GM12878 (cell line): Measurements from ENCODE around the gene ALPK1. TPM values are rescaled to one million over a fixed set of nuclear protein-coding genes. Genes with fewer than 3 reads are reported as not detected.

Source experiments
- ATAC-seq: fragments of 200-7000 bp; cut with Tn5 transposase; 3 replicates; pipeline ENCODE4 v1.9.1; 2020; ENCODE audit warnings: mild to moderate bottlenecking, moderate library complexity
- BruUV-seq: library from RNA; stranded (reverse); fragments of 400-500 nt; replicated peaks from 2 replicates; lab custom pipeline; 2021; lab: Mats Ljungman, UMichigan
- CTCF ChIA-PET: fragments of 300-600 bp; sonication (Branson Sonifier 250); formaldehyde crosslinking; extraction: SDS; loops from one replicate; lab custom pipeline; 2021; ENCODE audit warnings: inconsistent platforms; lab: Yijun Ruan, JAX
- POLR2A ChIA-PET: fragments of 350-600 bp; formaldehyde crosslinking; extraction: SDS; loops from one replicate; lab custom pipeline; 2021; ENCODE audit warnings: inconsistent platforms; lab: Charles Lee
- RAD21 ChIA-PET: fragments of 300-600 bp; sonication (Branson Sonifier 250); formaldehyde crosslinking; loops from one replicate; lab custom pipeline; 2023; ENCODE audit warnings: antibody characterized with exemption; ENCODE audit not compliant: unreplicated experiment; lab: Charles Lee
- SMC1A ChIA-PET: fragments of 300-600 bp; sonication (Branson Sonifier 250); formaldehyde crosslinking; loops from one replicate; lab custom pipeline; 2023; ENCODE audit not compliant: unreplicated experiment, uncharacterized antibody; lab: Charles Lee
- DNase-seq: peaks from one replicate; pipeline ENCODE4 v3.0.0-alpha.2; 2011; ENCODE audit warnings: low read depth, low spot score
- FAIRE-seq: peaks from 3 replicates; lab custom pipeline; 2011; peaks lifted over from hg19 to GRCh38; lab: Jason Lieb, UNC
- H2AFZ ChIP-seq: 2 replicates; pipeline ENCODE4 v1.6.0; 2011; ENCODE audit warnings: low read depth, low read length, control low read depth; ENCODE audit not compliant: control insufficient read depth
- H3K27ac ChIP-seq: 2 replicates; pipeline ENCODE4 v1.5.1; 2011; ENCODE audit warnings: control low read depth; ENCODE audit not compliant: control insufficient read depth, insufficient read depth
- H3K27me3 ChIP-seq, 2 experiments: replicated peaks in 1 of 2; 2 replicates each; pipeline versions ENCODE4 v1.6.0 to v1.6.1; 2011; ENCODE audit warnings: low read length in 1 of 2; ENCODE audit not compliant: control insufficient read depth in 2 of 2, insufficient read depth in 2 of 2
- H3K36me3 ChIP-seq, 2 experiments: 2 replicates each; pipeline ENCODE4 v1.5.1; 2011; ENCODE audit warnings: low read length in 1 of 2; ENCODE audit not compliant: control insufficient read depth in 2 of 2, insufficient read depth in 2 of 2
- H3K4me1 ChIP-seq: 2 replicates; pipeline ENCODE4 v1.6.1; 2011; ENCODE audit warnings: mild to moderate bottlenecking, low read length, moderate library complexity, mixed read lengths; ENCODE audit not compliant: control insufficient read depth, insufficient read depth
- H3K4me2 ChIP-seq: 2 replicates; pipeline ENCODE4 v1.6.0; 2011; ENCODE audit warnings: control low read depth; ENCODE audit not compliant: control insufficient read depth, insufficient read depth
- H3K4me3 ChIP-seq: fragments of 200-600 bp; sonication (generic); 2 replicates; pipeline ENCODE4 v1.5.1; 2016
- H3K79me2 ChIP-seq: 2 replicates; pipeline ENCODE4 v1.6.0; 2011; ENCODE audit warnings: low read length; ENCODE audit not compliant: control insufficient read depth, insufficient read depth
- H3K9ac ChIP-seq: 2 replicates; pipeline ENCODE4 v1.8.0; 2011; ENCODE audit warnings: low read length, control low read depth, mixed read lengths; ENCODE audit not compliant: control insufficient read depth, insufficient read depth
- H3K9me3 ChIP-seq: replicated peaks from 3 replicates; pipeline ENCODE4 v1.5.1; 2011; ENCODE audit warnings: mild to moderate bottlenecking, low read length; ENCODE audit not compliant: control insufficient read depth, insufficient read depth
- H4K20me1 ChIP-seq: 2 replicates; pipeline ENCODE4 v1.6.0; 2011; ENCODE audit not compliant: control insufficient read depth, insufficient read depth
- CUX1 ChIP-seq: IDR thresholded peaks from 2 replicates; pipeline ENCODE4 v1.6.1; 2012; ENCODE audit warnings: improper control_type of control experiment, low read depth, low read length; ENCODE audit not compliant: insufficient replicate concordance
- DPF2 ChIP-seq: fragments of 450-650 bp; IDR thresholded peaks from 2 replicates; pipeline ENCODE4 v1.6.1; 2017; ENCODE audit warnings: mild to moderate bottlenecking
- FOS ChIP-seq: IDR thresholded peaks from 3 replicates; pipeline ENCODE4 v1.6.1; 2011; ENCODE audit warnings: borderline replicate concordance; ENCODE audit not compliant: insufficient read length; ENCODE audit errors: extremely low read depth
- FOXK2 ChIP-seq: fragments of 450-650 bp; IDR thresholded peaks from 2 replicates; pipeline ENCODE4 v1.6.1; 2017; ENCODE audit warnings: mild to moderate bottlenecking, moderate library complexity
- HDAC2 ChIP-seq: fragments of 200-600 bp; sonication (generic); IDR thresholded peaks from 2 replicates; pipeline ENCODE4 v1.6.1; 2017
- MTA2 ChIP-seq: fragments of 450-650 bp; IDR thresholded peaks from 2 replicates; pipeline ENCODE4 v1.6.1; 2016; ENCODE audit warnings: low read depth, mild to moderate bottlenecking, moderate library complexity
- MTA3 ChIP-seq: IDR thresholded peaks from 2 replicates; pipeline ENCODE4 v1.6.1; 2012; ENCODE audit warnings: low read length, inconsistent platforms, borderline replicate concordance
- PAX8 ChIP-seq: fragments of 450-650 bp; IDR thresholded peaks from 2 replicates; pipeline ENCODE4 v1.6.1; 2017; ENCODE audit warnings: mild to moderate bottlenecking, moderate library complexity
- RBBP5 ChIP-seq: fragments of 200-600 bp; sonication (generic); conservative IDR thresholded peaks from 2 replicates; pipeline ENCODE4 v1.6.1; 2016
- TCF7 ChIP-seq: IDR thresholded peaks from 2 replicates; pipeline ENCODE4 v1.6.1; 2014; ENCODE audit warnings: antibody characterized with exemption, borderline replicate concordance
- ZSCAN29 ChIP-seq: fragments of 450-650 bp; IDR thresholded peaks from 2 replicates; pipeline ENCODE4 v1.6.1; 2017; ENCODE audit warnings: mild to moderate bottlenecking, moderate library complexity
- WGBS: methylation state at CpG from one replicate; pipeline ENCODE4 v1.1.6; 2016; ENCODE audit warnings: low lambda C conversion rate; ENCODE audit not compliant: insufficient replicate concordance, insufficient coverage; ENCODE audit errors: missing lambda C conversion rate; 5-methylcytosine and 5-hydroxymethylcytosine counted together
- in situ Hi-C: fragments of 300-500 bp; cut with MboI; formaldehyde crosslinking; loops from 9 replicates; pipeline ENCODE4 v1.14.3; 2018; ENCODE audit warnings: mixed read lengths
- intact Hi-C: fragments of 100-400 bp; cut with micrococcal nuclease; formaldehyde crosslinking; loops from one replicate; pipeline ENCODE4 v1.14.2; 2022; ENCODE audit not compliant: unreplicated experiment
- polyA plus RNA-seq, 11 experiments: library from polyadenylated mRNA; depleted of rRNA in 4 of 11; unstranded in 6 of 11; stranded (reverse) in 5 of 11; fragments of >200 nt; fragmentation: Nextera tagmentation in 4 of 11; fragmentation: Illumina TruSeq in 1 of 11; extraction: Ambion mirVana in 4 of 11; extraction: Trizol in 1 of 11; gene quantifications; 1 replicate in 1 of 11; 2 replicates in 10 of 11; pipeline versions ENCODE4 v1.2.1 to v1.2.3, GENCODE V29; 2011 to 2016; ENCODE audit warnings: inconsistent platforms in 2 of 11, missing spikeins in 2 of 11, low read depth in 1 of 11
- total RNA-seq, 4 experiments: library from RNA; depleted of rRNA in 3 of 4; stranded (reverse); fragments of >200 nt in 3 of 4; fragmentation: Illumina TruSeq in 1 of 4; extraction: Trizol in 1 of 4; gene quantifications; 2 replicates each; pipeline versions ENCODE4 v1.2.1 to v1.2.3, GENCODE V29; 2013 to 2021

Gene ALPK1
- total and polyA plus RNA-seq, 10 of the 15 experiments (the other 5 are each of a cell fraction or from before 2014, with no cell fraction given), result 8.5 to 32.3 (median 22.6) TPM

- TF ChIP-seq CUX1, result no peak
- no peak for TF ChIP-seq MTA3
- no peak for TF ChIP-seq DPF2
- no peak for TF ChIP-seq FOXK2
- no peak for TF ChIP-seq FOS
Measured at GRCh38 chr4:112355662-112356061, 58.5 kb downstream of the ALPK1 start (continued).

GRCh38 chr4:112357453-112357852, 60.3 kb downstream of the ALPK1 start:
- DNase-seq (no peak), ATAC-seq (no peak), FAIRE-seq (no peak)
- intact Hi-C loops, result no loop called here
- Histone ChIP-seq H3K36me3 (no peaks in the 10 kb centered on the region; a peak in 2 of 4 replicates), H4K20me1 (no peaks in the 10 kb centered on the region), H3K79me2 (no peaks in the 10 kb centered on the region), H2AFZ (no peak overlapping the region), H3K9ac (no peak overlapping the region), H3K4me2 (no peak overlapping the region), H3K4me1 (no peaks in the 10 kb centered on the region), H3K9me3 (peaks cover 14% of the 10 kb centered on the region; the same call in 1 of the 3 replicates), H3K27me3 (no peaks in the 10 kb centered on the region), H3K4me3 (no peak overlapping the region), H3K27ac (no peak overlapping the region)
- ChIA-PET RAD21 (no interaction called here), POLR2A (no interaction called here), CTCF (no interaction called here), SMC1A (no interaction called here)
- TF ChIP-seq ZSCAN29, result no peak
- no peak for TF ChIP-seq PAX8
- TF ChIP-seq RBBP5, result no peak
- TF ChIP-seq TCF7, result no peak
- no peak for TF ChIP-seq MTA2
- no peak for TF ChIP-seq HDAC2
- in situ Hi-C loops, result no loop called here
- no TSS peak for BruUV-seq
- 90% methylated on average over 11 of the region's 11 CpGs for WGBS
